K562 (cell line): ENCODE results near the gene TMEM209. TPM values are rescaled to one million over a fixed set of nuclear protein-coding genes. Genes with fewer than 3 reads are reported as not detected.

ENCODE experiments used
- ATAC-seq: fragments of 200-7000 bp; cut with Tn5 transposase; 3 replicates; pipeline ENCODE4 v1.9.1; 2020; ENCODE audit warnings: moderate library complexity
- BruUV-seq: library from RNA; stranded (reverse); fragments of 400-500 nt; replicated peaks from 2 replicates; lab custom pipeline; 2021; lab: Mats Ljungman, UMichigan
- CTCF ChIA-PET: fragments of 300-600 bp; formaldehyde crosslinking; extraction: SDS; loops from one replicate; lab custom pipeline; 2021; ENCODE audit warnings: low intra/inter-chr PET ratio; lab: Yijun Ruan, JAX
- POLR2A ChIA-PET: fragments of 300-600, 350-650 bp; sonication (Branson Sonifier 250); formaldehyde crosslinking; extraction: SDS; loops from one replicate; lab custom pipeline; 2021; ENCODE audit warnings: antibody characterized with exemption, inconsistent platforms; lab: Yijun Ruan, JAX
- DNase-seq, 4 experiments: peaks; one replicate each; pipeline versions ENCODE4 v3.0.0 to v3.0.0-alpha.2; 2011 to 2018; ENCODE audit warnings: low spot score in 3 of 4, mixed read lengths in 3 of 4; ENCODE audit errors: extremely low read depth in 1 of 4
- FAIRE-seq: peaks from 2 replicates; lab custom pipeline; 2011; peaks lifted over from hg19 to GRCh38; lab: Jason Lieb, UNC
- H2AFZ ChIP-seq: 2 replicates; pipeline ENCODE4 v1.6.0; 2011; ENCODE audit warnings: low read depth, low read length, control low read depth, inconsistent platforms
- H3K27ac ChIP-seq: fragments of 200-600 bp; 3 replicates; pipeline ENCODE4 v1.8.0; 2011; ENCODE audit warnings: low read depth, mild to moderate bottlenecking, control low read depth, inconsistent platforms, low read length, moderate library complexity, mixed read lengths; ENCODE audit errors: extremely low read depth
- H3K27me3 ChIP-seq, 2 experiments: fragments of 300-600 bp in 1 of 2; 2 replicates in 1 of 2; 3 replicates in 1 of 2; pipeline versions ENCODE4 v1.6.0 to v1.8.0; 2011; ENCODE audit warnings: inconsistent platforms in 2 of 2, low read length in 2 of 2, mild to moderate bottlenecking in 1 of 2, mixed read lengths in 1 of 2, moderate library complexity in 1 of 2; ENCODE audit not compliant: control insufficient read depth in 2 of 2, insufficient read depth in 2 of 2
- H3K36me3 ChIP-seq: fragments of 300-600 bp; 3 replicates; pipeline ENCODE4 v1.8.0; 2011; ENCODE audit warnings: mild to moderate bottlenecking, low read length, inconsistent platforms; ENCODE audit not compliant: control insufficient read depth, insufficient read depth
- H3K4me1 ChIP-seq, 2 experiments: fragments of 200-600 bp in 1 of 2; replicated peaks in 1 of 2; 2 replicates in 1 of 2; 3 replicates in 1 of 2; pipeline versions ENCODE4 v1.5.1 to v1.8.0; 2011; ENCODE audit warnings: inconsistent platforms in 2 of 2, low read length in 2 of 2, mild to moderate bottlenecking in 1 of 2, mixed read lengths in 1 of 2, moderate library complexity in 1 of 2; ENCODE audit not compliant: control insufficient read depth in 2 of 2, insufficient read depth in 2 of 2
- H3K4me2 ChIP-seq: 2 replicates; pipeline ENCODE4 v1.6.1; 2011; ENCODE audit warnings: low read length, control low read depth, inconsistent platforms, mixed read lengths; ENCODE audit not compliant: insufficient read depth
- H3K4me3 ChIP-seq: fragments of 200-600 bp; sonication (generic), shearing (Covaris generic); 2 replicates; pipeline ENCODE4 v1.5.1; 2016; ENCODE audit warnings: control low read depth, inconsistent platforms
- H3K79me2 ChIP-seq: fragments of 200-600 bp; 3 replicates; pipeline ENCODE4 v1.8.0; 2011; ENCODE audit warnings: low read length, inconsistent platforms; ENCODE audit not compliant: control insufficient read depth, insufficient read depth
- H3K9ac ChIP-seq, 2 experiments: 2 replicates each; pipeline versions ENCODE4 v1.6.0 to v1.6.1; 2011; ENCODE audit warnings: low read depth in 2 of 2, low read length in 2 of 2, control low read depth in 1 of 2, inconsistent platforms in 1 of 2, mild to moderate bottlenecking in 1 of 2, mixed read lengths in 1 of 2; ENCODE audit not compliant: insufficient read depth in 1 of 2
- H3K9me1 ChIP-seq: one replicate; pipeline ENCODE4 v1.6.0; 2011; ENCODE audit warnings: inconsistent platforms, mild to moderate bottlenecking, low read length, moderate library complexity; ENCODE audit not compliant: control insufficient read depth, insufficient read depth
- H3K9me3 ChIP-seq: replicated peaks from 2 replicates; pipeline ENCODE4 v1.5.1; 2011; ENCODE audit warnings: low read depth, low read length, inconsistent platforms; ENCODE audit not compliant: control insufficient read depth, insufficient read depth
- H4K20me1 ChIP-seq: replicated peaks from 2 replicates; pipeline ENCODE4 v1.6.1; 2011; ENCODE audit warnings: low read length, inconsistent platforms, mixed read lengths; ENCODE audit not compliant: control insufficient read depth, insufficient read depth
- BCOR ChIP-seq: fragments of 450-650 bp; IDR thresholded peaks from 2 replicates; pipeline ENCODE4 v1.6.1; 2016
- GTF2A2 ChIP-seq: IDR thresholded peaks from 2 replicates; pipeline ENCODE4 v1.6.1; 2016; ENCODE audit warnings: mild to moderate bottlenecking, missing genetic modification characterization, missing compliant biosample characterization
- KDM5B ChIP-seq: fragments of 200-600 bp; sonication (generic); IDR thresholded peaks from 2 replicates; pipeline ENCODE4 v1.6.1; 2012; ENCODE audit warnings: low read depth, mild to moderate bottlenecking, moderate library complexity, low read length, control low read depth, inconsistent platforms; ENCODE audit not compliant: insufficient replicate concordance
- MAZ ChIP-seq, 2 experiments: fragments of 450-650 bp in 1 of 2; sonication (generic) in 1 of 2; formaldehyde crosslinking; IDR thresholded peaks in 1 of 2; conservative IDR thresholded peaks in 1 of 2; 2 replicates each; pipeline versions ENCODE4 v1.4.0 to v1.5.0; 2020; ENCODE audit warnings: mild to moderate bottlenecking in 1 of 2, missing genetic modification reagents in 1 of 2
- SETDB1 ChIP-seq: IDR thresholded peaks from one replicate; pipeline ENCODE4 v1.6.1; 2012; ENCODE audit warnings: low read length, control low read depth, inconsistent platforms
- TGIF2 ChIP-seq: sonication (generic); formaldehyde crosslinking; IDR thresholded peaks from 2 replicates; pipeline ENCODE4 v1.8.1; 2022; ENCODE audit warnings: mild to moderate bottlenecking, missing genetic modification reagents, moderate library complexity
- ZNF75A ChIP-seq: fragments of 450-650 bp; formaldehyde crosslinking; IDR thresholded peaks from 2 replicates; pipeline ENCODE4 v1.4.0; 2020; ENCODE audit warnings: mild to moderate bottlenecking
- WGBS: fragments of 100-300 bp; shearing (Covaris generic); methylation state at CpG from one replicate; pipeline ENCODE4 v1.1.6; 2016; ENCODE audit warnings: low coverage, mixed read lengths; ENCODE audit not compliant: insufficient coverage; ENCODE audit errors: missing lambda C conversion rate; 5-methylcytosine and 5-hydroxymethylcytosine counted together
- in situ Hi-C: fragments of 300-500 bp; cut with MboI; formaldehyde crosslinking; loops from 4 replicates; pipeline ENCODE4 v1.15.0; 2018; ENCODE audit warnings: inconsistent platforms, mixed read lengths
- intact Hi-C: fragments of 100-400 bp; cut with micrococcal nuclease; formaldehyde crosslinking; loops from 2 replicates; pipeline ENCODE4 v1.14.2; 2022
- polyA plus RNA-seq, 8 experiments: library from polyadenylated mRNA; depleted of rRNA in 4 of 8; stranded (reverse) in 5 of 8; unstranded in 3 of 8; fragments of >200 nt; fragmentation: Nextera tagmentation in 2 of 8; fragmentation: Illumina TruSeq in 1 of 8; extraction: Ambion mirVana in 2 of 8; extraction: Trizol in 1 of 8; gene quantifications; 2 replicates each; pipeline versions ENCODE4 v1.2.1 to v1.2.3, GENCODE V29; 2011 to 2014; ENCODE audit warnings: inconsistent platforms in 1 of 8, missing spikeins in 1 of 8
- total RNA-seq, 7 experiments: library from RNA; depleted of rRNA in 6 of 7; stranded (reverse); fragments of >200 nt in 6 of 7; fragmentation: Illumina TruSeq in 2 of 7; extraction: Trizol in 2 of 7; gene quantifications; 2 replicates each; pipeline versions ENCODE4 v1.2.1 to v1.2.3, GENCODE V29; 2011 to 2021; ENCODE audit warnings: low replicate concordance in 1 of 7
- TF ChIP-seq, protein P1 (sequence below): fragments of 200-800 bp; sonication (Bioruptor generic); IDR thresholded peaks from 2 replicates; pipeline ENCODE4 v1.6.1; 2017; ENCODE audit warnings: missing genetic modification characterization, missing compliant biosample characterization
- TF ChIP-seq, protein P2 (sequence below), 2 experiments: fragments of 450-650 bp; IDR thresholded peaks; 2 replicates each; pipeline ENCODE4 v1.6.1; 2016
- TF ChIP-seq, protein P3 (sequence below): sonication (generic); formaldehyde crosslinking; IDR thresholded peaks from 2 replicates; pipeline ENCODE4 v1.8.1; 2023; ENCODE audit warnings: mild to moderate bottlenecking, missing genetic modification reagents

The TMEM209 gene
- total and polyA plus RNA-seq, 9 of the 15 experiments (the other 6 are each of a cell fraction or from before 2014, with no cell fraction given), result 36.8 to 116 (median 76.6) TPM

DNA sequence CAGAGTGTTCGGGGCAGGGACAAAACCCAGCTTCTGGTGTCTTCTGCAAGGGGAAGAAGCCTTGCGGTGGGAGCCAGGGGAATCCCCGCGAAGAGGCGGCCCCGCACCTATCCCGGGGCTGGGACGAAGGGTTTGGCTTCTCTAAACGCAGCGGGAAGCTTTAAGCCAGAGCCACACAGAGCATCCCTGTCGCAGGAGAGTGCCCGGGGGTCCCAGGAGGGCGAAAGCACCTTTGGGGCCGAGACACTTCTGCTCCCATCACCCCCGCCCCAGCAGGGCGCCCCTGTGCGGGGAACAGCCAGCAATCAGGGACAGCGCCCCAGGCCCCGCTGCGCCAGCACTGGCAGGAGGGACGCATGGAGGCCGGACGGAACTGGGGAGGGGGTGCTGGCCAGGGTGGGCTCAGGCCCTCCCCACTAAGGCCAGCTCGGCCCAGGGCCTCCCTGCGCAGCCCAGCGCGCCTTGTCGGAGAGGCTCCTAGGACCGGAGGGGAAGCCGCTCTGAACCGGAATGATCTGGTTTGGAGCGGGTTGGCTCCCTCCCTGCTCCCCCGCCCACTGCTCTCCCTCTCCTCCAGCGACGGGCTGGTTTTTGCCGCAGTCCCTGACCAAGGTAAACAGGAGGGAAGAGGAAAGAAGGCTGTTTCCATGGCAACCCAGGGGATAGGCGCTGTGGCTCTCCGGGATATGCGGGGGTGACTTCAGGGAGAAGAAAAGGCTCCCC, 63.9 kb downstream of the TMEM209 start (continued):
- TF ChIP-seq MAZ (CRISPR knock-in tag; conservative IDR thresholded peaks at IDR 0.05 in 1 of 2, IDR thresholded peaks at IDR 0.05 in 1 of 2) (peak; percentile 65 to 78), TGIF2 (CRISPR knock-in tag) (no peak), GTF2A2 (tag) (no peak), SETDB1 (peak; percentile 33), KDM5B (peak; percentile 86), BCOR (peak; percentile 86; the same call in 1 of the 2 replicates)
- TF ChIP-seq, protein P1, sequence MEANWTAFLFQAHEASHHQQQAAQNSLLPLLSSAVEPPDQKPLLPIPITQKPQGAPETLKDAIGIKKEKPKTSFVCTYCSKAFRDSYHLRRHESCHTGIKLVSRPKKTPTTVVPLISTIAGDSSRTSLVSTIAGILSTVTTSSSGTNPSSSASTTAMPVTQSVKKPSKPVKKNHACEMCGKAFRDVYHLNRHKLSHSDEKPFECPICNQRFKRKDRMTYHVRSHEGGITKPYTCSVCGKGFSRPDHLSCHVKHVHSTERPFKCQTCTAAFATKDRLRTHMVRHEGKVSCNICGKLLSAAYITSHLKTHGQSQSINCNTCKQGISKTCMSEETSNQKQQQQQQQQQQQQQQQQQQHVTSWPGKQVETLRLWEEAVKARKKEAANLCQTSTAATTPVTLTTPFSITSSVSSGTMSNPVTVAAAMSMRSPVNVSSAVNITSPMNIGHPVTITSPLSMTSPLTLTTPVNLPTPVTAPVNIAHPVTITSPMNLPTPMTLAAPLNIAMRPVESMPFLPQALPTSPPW (CRISPR knock-in tag), result peak; percentile 78

DNA sequence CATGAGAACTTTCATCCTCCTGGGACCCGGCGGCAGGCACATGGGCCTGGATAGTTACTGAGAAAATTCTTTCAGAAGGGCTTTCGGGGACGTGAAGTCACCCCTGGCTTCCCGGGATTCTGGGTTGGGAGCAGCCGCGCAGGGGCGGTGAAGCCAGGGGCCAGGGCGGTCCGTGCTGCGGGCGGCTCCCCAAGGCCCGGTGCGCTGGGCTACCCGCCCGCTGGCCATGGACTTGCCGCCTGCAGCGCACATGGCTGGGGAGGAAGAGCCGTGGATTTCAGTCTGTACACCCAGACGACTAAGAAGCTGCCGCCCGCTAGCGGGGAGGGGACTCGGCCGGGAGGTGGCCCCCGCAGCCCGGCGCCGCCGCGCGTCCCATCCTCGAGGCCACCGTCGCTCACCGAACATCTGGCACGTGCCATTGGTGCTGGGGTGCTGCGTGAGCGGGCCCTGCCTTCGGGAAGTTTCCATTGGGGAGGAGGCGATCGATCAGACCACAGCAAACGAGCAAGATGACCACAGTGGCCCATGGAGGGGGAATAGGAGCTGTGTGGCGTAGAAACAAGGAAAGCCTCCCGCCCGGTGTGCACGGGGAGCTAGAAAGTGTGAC, 64.5 kb downstream of the TMEM209 start:
- FAIRE-seq, result no peak
- Histone ChIP-seq H3K79me2 (peaks cover 10% of the 10 kb centered on the region; the same call in 2 of the 3 replicates), H3K9me1 (no peaks in the 10 kb centered on the region), H2AFZ (no peak overlapping the region), H3K36me3 (peaks cover 39% of the 10 kb centered on the region), H3K27ac (peak overlapping the region; percentile 66), H3K9ac (peak overlapping the region; percentile 52 to 81; a peak in 3 of 4 replicates), H3K4me3 (no peak overlapping the region), H4K20me1 (no peaks in the 10 kb centered on the region), H3K9me3 (no peaks in the 10 kb centered on the region), H3K4me2 (no peak overlapping the region), H3K4me1 (peaks cover 49 to 54% of the 10 kb centered on the region in 2 experiments), H3K27me3 (no peaks in the 10 kb centered on the region)
- no TSS peak for BruUV-seq
- in situ Hi-C loops, result no loop called here
- DNase-seq, result no peak
- 95% methylated on average over 40 of the region's 47 CpGs for WGBS
- intact Hi-C loops, result no loop called here
- ATAC-seq, result no peak
- POLR2A ChIA-PET, result interaction anchor here (1.4 to 2.7 kb wide), 3 partner anchors 9 to 65 kb away, joined by 3 to 12 read pairs (median 10); partner anchors contain the start of gene TMEM209
- CTCF ChIA-PET, result no interaction called here
- TF ChIP-seq, protein P2, sequence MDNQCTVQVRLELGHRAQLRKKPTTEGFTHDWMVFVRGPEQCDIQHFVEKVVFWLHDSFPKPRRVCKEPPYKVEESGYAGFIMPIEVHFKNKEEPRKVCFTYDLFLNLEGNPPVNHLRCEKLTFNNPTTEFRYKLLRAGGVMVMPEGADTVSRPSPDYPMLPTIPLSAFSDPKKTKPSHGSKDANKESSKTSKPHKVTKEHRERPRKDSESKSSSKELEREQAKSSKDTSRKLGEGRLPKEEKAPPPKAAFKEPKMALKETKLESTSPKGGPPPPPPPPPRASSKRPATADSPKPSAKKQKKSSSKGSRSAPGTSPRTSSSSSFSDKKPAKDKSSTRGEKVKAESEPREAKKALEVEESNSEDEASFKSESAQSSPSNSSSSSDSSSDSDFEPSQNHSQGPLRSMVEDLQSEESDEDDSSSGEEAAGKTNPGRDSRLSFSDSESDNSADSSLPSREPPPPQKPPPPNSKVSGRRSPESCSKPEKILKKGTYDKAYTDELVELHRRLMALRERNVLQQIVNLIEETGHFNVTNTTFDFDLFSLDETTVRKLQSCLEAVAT (IDR thresholded peaks at IDR 0.05), result peak in 1 of 2 experiments; percentile 13; a peak in 1 of 4 replicates
- TF ChIP-seq, protein P3, sequence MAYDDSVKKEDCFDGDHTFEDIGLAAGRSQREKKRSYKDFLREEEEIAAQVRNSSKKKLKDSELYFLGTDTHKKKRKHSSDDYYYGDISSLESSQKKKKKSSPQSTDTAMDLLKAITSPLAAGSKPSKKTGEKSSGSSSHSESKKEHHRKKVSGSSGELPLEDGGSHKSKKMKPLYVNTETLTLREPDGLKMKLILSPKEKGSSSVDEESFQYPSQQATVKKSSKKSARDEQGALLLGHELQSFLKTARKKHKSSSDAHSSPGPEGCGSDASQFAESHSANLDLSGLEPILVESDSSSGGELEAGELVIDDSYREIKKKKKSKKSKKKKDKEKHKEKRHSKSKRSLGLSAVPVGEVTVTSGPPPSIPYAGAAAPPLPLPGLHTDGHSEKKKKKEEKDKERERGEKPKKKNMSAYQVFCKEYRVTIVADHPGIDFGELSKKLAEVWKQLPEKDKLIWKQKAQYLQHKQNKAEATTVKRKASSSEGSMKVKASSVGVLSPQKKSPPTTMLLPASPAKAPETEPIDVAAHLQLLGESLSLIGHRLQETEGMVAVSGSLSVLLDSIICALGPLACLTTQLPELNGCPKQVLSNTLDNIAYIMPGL, result no peak
- TF ChIP-seq ZNF75A (CRISPR knock-in tag), result no peak
